Measurements from ENCODE around the gene CAMK2G.
"Not testable (repeated sequence)": the region's sequence is repeated elsewhere in the genome, so short reads cannot be mapped to it uniquely, and the experiment has no call there.

CAMK2G gene

DNA sequence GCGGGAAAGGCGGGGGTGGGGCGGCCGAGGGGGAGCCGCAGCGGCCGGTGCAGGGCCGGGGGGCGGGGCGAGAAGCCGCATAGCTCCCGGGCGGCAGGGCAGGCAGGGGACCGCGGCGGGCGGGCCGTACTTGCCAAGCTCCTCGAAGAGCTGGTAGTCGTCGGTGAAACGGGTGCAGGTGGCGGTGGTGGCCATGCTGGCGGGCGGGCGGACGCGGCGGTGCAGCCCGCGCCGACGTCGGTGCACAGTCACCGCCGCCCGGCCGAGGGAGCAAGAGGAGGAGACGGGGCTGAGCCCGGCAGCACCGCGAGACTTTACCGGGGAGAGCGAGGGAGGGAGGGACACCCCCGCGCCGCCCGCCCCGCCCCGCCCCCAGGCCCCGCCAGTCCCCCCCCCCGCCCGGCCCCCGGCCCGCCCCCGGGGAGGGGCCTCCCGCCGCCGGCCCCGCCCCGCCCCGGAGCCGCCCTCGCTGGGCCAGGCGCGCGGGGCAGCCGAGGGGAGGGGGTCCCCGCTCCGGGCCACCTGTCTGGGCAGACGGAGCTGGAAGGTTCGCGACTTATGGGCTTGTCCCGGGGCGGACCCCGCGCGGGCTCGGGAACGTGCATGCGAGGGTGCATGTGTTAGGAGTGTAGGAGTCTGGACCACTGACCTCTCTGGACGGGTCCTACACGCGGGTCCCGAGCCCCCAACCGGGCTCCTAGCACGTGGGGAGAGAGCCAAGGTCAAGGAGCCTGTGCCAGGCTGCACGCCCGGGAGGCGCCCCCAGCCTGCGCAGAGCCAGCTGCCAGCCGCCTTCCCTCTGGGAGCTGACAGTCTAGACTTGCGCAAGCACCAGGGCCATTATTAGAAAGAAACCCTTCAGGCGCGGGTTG, at the start of gene CAMK2G:
CAMK2G (minus strand) TSS at position 289 of the 872 bp plus-strand sequence; CDS start at position 195, 94 bp downstream.
- in situ Hi-C loops (cut with HindIII; ENCODE audit: low sequenced_read_pairs), result loop anchor here (25.0 kb wide), 1 partner anchor 238 kb away; no protein-coding TSS in a partner anchor

DNA sequence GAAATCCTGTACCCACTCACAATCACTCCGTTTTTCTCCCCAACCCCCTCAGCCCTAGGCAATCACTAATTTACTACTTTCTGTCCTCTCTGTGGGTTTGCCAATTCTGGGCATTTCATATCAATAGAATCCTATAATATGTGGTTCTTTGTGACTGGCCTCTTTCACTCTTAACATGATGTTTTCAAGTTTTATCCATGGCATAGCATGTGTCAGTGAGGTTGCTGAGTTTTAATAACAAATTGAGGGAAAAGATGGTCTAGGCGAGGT, 48.4 kb upstream of the CAMK2G start:
- in situ Hi-C loops (cut with HindIII; ENCODE audit: low sequenced_read_pairs), result no loop called here

DNA sequence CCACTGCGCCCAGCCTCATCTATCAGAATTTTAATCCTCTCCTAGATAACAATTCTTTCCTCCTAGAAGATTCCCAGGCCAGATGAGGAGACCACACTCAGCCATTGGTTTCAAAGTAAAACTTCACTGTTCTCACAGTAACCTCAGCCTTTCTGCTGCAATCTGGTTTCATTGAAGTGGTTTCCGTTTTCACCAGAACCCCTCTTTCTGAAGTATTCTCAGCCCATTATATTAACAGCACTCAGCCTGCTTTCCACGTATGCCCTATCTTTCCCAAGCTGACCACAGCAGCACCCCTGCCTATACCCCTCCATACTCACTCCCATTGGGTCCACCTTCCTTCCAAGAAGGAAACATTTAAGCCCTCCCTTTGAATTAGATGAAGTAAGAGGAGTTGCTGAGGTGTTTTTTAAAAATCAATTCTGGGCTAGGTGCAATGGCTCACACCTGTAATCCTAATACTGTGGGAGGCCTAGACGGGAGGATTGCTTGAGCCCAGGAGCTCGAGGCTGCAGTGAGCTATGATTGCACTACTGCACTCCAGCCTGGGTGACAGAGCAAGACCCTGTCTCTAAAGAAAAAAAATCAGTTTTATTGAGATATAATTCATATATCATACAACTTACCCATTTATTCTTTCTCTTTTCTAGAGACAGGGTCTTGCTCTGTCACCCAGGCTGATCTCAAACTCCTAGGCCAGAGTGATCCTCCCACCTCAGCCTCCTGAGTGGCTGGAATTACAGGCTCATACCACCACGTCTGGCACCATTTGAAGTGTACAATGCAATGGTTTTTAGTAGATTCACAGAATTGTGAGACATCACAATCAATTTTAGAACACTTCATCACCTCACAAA, 47.9 kb upstream of the CAMK2G start:
- in situ Hi-C loops (cut with HindIII; ENCODE audit: low sequenced_read_pairs), result no loop called here

DNA sequence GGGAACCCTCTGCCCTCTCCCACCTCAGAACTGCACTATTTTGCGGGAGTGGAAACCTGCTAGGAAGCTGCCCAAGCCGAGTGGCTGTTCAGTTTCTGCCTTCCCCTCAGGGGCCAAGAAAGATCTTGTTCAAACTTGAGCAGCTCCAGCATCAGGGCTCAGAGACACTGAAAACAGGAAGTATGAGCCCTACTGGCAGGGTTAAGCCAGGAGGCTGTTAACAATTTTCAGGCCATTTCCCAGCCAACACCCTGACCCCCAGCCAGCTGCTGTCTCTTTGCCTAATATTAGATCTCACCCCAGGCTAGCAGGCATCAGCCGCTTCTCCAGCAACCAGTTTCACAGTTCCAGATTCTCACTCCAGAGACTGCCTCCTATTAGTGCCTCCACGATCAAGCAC, 45.7 kb upstream of the CAMK2G start:
- in situ Hi-C loops (cut with HindIII; ENCODE audit: low sequenced_read_pairs), result no loop called here

DNA sequence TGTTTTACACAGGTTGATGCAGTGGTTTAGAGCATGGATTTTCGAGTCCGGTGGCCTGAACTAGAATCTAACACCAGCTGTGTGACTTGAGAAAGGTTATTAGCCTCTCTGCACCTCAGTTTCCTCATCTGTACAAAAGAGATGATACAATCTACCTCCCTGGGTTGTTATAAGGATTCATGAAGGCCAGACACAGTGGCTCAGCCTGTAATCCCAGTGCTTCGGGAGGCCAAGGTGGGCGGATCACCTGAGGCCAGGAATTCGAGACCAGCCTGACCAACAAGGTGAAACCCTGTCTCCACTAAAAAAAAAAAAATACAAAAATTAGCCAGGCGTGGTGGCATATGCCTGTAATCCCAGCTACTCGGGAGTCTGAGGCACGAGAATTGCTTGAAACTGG, 45.1 kb upstream of the CAMK2G start:
- in situ Hi-C loops (cut with HindIII; ENCODE audit: low sequenced_read_pairs), result not testable (repeated sequence)

DNA sequence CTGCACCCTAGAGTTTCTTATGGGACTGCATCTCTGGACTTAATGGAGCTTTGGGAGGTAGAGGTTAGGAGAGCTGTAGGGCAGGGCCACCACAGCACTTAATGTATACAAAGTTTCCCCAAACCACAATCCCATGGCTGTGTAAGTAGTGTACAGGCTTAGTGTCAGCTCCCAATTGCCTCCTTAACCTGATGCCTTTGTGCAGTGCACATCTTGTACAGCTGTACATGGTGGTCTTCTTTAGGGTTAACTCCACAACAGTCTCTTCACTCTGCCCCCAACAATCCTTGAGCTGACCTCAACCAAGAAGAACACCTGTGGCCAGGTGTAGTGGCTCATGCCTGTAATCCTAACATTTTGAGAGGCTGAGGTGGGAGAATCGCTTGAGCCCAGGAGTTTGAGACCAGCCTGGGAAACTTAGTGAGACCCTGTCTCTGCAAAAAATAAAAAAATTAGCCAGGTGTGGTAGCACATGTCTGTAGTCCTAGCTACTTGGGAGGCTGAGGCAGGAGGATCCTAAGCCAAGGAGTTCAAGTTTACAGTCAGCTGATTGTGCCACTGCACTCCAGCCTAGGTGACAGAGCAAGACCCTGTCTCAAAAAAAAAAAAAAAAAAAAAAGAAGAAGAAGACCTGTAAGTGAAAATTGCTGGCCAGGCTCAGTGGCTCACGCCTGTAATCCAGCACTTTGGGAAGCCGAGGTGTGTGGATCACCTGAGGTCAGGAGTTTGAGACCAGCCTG, 43.4 kb upstream of the CAMK2G start:
- in situ Hi-C loops (cut with HindIII; ENCODE audit: low sequenced_read_pairs), result no loop called here

DNA sequence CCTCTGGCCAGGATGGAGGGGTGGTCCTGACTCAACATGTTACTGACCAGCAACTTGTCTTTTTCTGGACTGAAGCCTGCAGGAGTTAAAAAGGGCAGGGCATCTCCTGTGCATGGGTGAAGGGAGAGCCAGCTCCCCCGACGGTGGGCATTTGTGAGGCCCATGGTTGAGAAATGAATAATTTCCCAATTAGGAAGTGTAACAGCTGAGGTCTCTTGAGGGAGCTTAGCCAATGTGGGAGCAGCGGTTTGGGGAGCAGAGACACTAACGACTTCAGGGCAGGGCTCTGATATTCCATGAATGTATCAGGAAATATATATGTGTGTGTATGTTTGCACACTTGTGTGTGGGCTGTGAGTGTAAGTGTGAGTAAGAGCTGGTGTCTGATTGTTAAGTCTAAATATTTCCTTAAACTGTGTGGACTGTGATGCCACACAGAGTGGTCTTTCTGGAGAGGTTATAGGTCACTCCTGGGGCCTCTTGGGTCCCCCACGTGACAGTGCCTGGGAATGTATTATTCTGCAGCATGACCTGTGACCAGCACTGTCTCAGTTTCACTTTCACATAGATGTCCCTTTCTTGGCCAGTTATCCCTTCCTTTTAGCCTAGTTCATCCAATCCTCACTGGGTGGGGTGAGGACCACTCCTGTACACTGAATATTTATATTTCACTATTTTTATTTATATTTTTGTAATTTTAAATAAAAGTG, 42.6 kb upstream of the CAMK2G start:
- in situ Hi-C loops (cut with HindIII; ENCODE audit: low sequenced_read_pairs), result no loop called here

DNA sequence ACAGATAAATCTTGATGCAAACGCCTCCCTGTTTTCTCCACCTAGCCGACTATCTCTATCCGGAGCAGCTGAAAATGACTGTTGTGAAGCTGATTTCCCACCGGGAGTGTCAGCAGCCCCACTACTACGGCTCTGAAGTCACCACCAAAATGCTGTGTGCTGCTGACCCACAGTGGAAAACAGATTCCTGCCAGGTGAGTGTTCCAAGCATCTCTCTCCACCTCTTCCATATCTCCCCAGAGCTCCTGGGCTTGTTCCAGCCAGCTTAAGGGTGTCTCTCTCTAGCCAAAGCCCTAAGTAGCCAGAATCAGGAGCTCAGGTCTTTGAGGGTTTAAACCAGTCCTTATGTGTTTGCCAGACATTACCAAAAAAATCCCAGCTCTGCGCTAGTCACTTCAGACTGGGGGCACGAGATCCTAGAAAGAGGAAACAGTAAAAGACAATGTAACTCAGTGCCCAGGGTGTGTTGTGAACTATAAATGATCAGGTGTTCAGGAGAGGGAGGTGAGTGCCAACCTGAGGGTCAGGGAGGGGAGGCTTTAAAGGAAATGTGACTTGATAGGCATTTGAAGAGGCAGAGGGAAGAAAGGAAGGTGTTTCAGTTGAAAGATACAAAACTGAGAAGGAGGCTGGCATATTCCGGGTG, 41.0 kb upstream of the CAMK2G start:
- in situ Hi-C loops (cut with HindIII; ENCODE audit: low sequenced_read_pairs), result no loop called here

DNA sequence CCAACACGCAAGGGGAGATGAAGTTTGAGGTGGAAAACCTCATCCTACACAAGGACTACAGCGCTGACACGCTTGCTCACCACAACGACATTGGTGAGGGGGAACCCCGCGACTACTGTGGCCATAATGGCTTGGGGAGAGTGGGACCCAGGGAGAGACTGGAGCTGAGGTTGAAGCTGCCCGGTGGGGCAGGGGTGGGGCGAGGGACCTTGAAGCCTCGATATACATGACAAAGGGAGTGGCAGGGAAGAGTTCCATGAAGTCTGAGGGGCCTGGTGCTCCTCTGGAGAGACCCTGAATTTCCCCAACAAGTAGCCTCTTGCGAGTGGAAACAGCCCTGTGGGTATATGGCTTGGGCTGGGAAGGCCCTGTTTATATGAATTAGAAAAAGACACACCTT, 39.7 kb upstream of the CAMK2G start:
- in situ Hi-C loops (cut with HindIII; ENCODE audit: low sequenced_read_pairs), result no loop called here

DNA sequence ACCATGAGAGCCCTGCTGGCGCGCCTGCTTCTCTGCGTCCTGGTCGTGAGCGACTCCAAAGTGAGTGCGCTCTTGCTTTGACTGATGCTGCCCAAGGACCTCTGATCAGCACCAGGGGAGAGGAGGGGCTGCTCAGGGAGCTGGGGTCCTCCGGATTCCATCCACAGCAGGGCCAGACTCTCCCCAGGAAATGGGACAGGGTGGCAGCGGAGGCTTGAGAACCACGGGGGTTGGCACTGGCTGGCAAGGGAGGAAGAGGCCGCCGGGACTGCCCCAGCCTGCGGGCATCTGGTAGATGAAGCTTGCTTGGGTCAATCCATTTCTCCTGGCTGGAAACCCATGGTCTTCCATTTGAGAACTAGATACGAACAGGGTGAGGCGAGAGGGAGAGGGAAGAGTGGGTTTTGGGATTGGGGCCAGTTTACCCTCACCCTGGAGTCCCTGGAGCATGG, 37.2 kb upstream of the CAMK2G start:
- in situ Hi-C loops (cut with HindIII; ENCODE audit: low sequenced_read_pairs), result no loop called here

DNA sequence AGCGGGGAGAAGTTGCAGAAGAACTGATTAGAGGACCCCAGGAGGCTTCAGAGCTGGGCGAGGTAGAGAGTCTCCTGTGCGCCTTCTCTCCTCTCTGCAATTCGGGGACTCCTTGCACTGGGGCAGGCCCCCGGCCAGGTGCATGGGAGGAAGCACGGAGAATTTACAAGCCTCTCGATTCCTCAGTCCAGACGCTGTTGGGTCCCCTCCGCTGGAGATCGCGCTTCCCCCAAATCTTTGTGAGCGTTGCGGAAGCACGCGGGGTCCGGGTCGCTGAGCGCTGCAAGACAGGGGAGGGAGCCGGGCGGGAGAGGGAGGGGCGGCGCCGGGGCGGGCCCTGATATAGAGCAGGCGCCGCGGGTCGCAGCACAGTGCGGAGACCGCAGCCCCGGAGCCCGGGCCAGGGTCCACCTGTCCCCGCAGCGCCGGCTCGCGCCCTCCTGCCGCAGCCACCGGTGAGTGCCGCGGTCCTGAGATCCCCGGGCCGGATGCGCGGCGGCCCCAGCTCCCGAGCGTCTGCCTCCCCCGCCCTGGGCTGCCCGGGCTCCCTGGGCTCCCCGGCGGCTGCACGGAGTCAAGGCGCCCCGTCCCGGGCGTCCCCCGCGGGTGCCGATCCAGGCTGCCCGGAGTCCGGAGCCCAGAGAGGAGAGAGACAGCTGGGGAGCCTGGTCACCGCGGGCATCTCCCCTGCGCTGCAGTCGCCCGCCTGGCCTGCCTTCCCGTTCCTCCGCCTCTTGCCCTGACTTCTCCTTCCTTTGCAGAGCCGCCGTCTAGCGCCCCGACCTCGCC, 36.6 kb upstream of the CAMK2G start, which contains the start of gene PLAU:
PLAU (plus strand) TSS at position 369 of the 789 bp plus-strand sequence. CDS start 424 bp downstream, outside the sequence.
- in situ Hi-C loops (cut with HindIII; ENCODE audit: low sequenced_read_pairs), result no loop called here

DNA sequence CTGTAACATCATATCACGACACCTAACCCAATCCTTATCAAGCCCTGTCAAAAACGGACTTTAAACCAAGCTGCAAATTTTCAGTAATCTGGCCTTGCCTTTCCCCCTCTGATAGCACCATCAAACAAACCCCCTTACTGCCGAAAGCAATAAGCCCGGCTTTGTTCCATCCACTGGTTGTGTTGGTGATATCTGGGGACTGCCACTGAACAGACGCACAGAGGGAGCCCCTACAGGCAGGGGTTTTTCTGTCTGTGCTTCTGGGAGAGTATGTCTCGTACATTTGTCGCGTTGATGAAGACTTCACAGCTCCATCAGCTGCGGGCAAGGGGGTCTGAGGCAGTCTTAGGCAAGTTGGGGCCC, 36.0 kb upstream of the CAMK2G start:
- in situ Hi-C loops (cut with HindIII; ENCODE audit: low sequenced_read_pairs), result no loop called here

DNA sequence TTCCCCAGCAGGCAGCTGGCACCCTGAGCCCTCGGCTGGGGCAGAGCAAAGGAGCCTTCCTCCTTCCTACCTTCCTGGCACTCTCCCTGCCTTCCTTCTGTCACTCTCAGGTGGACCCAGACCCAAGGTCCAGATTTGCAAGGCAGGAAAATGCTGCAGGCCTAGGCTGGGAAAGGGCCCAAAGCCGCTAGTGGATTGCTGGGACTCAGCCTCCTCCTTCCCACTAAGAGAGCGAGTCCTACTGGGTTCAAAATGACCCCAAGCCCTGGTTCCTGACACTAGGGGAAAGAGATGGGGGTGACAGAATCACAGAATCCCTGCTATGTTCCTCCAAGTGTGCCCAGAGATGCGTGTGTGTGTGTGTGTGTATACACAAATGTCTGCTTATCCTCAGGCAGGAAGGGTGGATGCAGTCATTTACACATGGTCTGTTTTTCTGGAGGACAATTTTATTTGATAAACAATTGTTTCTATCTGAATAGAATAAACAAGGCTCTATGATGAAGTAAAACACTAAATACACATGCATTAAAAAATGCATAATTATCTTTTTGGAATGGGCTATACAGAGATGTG, 35.3 kb upstream of the CAMK2G start:
- in situ Hi-C loops (cut with HindIII; ENCODE audit: low sequenced_read_pairs), result no loop called here

DNA sequence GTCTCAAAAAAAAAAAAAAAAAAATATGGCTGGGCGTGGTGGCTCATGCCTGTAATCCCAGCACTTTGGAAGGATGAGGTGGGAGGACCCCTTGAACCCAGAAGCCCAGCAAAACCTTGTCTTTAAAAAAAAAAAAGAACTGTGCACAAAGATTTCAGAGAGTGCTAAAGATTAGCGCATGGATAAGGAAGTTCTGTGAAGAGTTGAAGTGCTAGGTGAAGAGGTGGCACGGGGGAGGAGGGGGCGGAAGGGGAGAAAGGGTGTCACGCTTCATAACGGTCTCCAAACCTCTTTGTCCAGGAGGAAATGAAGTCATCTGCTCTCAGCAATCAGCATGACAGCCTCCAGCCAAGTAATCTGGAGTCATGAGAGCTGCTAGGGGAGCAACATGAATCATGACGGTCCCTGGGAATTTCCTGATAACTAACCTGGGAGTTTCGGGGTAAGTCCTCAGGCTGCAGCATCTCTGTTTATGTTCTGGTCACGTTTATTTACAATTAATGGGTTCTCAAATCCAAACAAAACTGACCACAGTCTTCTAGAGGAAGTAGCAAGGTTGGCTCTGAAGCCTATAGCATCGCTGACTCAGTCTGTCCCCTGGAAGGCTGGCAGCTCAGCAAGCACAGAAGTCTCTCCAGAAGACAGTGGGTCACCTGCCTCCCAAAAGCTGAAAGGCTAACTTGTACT, 34.6 kb upstream of the CAMK2G start:
- in situ Hi-C loops (cut with HindIII; ENCODE audit: low sequenced_read_pairs), result no loop called here

DNA sequence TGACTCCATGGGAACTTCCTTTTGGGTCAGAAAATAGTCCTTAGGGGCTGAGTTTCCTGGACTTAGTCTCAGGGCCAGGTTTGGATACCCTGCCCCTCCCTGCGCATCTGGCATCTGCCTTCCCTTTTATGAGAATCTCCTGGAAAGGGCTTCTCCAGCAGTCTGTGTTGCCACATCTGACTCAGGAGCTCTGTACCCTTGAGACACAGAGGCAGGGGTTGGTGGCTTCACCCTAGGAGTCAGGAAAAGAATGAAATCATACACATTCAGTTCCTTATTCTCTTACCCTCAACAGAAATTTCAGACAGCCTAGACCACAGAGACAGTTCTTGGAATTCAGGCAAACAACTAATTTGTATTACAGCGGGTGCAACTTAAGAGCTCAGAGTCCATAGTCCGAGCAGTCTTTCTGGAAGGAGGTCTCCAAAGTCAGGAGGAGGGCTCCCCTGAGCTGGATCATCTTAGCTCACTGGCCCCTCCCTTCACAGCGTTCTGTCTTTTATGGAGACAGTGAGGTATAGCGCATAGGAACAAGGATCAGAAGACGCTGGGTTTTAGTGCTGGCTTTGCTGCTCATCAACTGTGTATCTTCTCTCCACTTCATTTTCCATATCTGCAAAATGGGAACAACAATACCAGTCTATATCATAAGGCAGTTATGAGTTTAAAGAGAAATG, 33.6 kb upstream of the CAMK2G start:
- in situ Hi-C loops (cut with HindIII; ENCODE audit: low sequenced_read_pairs), result no loop called here

DNA sequence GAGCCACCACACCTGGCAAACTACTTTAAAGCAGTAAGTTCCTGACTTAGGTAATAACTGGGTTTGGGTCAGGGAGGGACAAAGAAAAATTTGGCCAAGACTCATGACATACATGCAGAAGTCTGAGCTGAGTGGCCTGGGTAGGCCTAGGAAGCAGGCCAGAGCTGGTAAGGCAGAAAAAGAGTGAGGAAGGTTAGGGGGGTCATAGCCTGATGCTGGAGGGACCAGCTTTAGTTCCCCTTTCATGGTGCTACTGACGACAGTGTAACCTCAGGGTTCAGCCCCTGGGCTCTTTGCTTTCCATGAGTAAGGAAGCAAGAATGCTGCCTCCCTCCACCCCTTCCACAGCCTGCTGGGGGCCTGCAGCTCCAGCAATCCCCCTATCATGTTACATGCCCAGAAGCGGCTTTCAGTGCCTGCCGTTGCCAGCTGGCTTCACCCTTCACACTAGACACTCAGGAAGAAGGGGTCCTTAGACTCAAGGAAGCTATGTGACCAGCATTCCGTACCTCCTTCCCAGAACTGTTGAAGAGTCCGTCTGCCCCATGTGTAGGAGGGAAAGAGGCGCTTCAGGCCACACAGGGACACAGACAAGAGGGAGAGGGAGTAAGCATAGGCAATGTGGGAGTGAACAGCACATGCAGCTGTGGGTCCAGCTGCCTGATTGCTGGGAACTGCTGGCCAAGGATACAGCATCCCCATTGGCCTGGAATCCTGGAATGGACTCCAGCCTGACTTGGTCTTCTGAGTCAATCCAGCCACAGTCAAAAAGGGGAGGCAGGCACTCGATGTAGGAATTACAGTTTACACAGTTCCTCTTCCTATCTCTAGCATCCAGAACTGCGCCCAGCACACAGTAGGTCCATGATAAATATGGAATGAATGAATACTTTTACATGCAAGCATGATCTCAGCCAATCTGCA, 32.4 kb upstream of the CAMK2G start:
- in situ Hi-C loops (cut with HindIII; ENCODE audit: low sequenced_read_pairs), result no loop called here

All from DLD1 (cell line).